ENCODE results near the gene TMCC3.
A peak's percentile ranks its signal among the peaks of the same experiment; 100 is the strongest.
"Not testable (repeated sequence)": the region's sequence is repeated elsewhere in the genome, so short reads cannot be mapped to it uniquely, and the experiment has no call there.

The TMCC3 gene

GRCh38 chr12:94561943-94562411, 88.4 kb downstream of the TMCC3 start:
- DNase-seq, result peak; percentile 70

DNA sequence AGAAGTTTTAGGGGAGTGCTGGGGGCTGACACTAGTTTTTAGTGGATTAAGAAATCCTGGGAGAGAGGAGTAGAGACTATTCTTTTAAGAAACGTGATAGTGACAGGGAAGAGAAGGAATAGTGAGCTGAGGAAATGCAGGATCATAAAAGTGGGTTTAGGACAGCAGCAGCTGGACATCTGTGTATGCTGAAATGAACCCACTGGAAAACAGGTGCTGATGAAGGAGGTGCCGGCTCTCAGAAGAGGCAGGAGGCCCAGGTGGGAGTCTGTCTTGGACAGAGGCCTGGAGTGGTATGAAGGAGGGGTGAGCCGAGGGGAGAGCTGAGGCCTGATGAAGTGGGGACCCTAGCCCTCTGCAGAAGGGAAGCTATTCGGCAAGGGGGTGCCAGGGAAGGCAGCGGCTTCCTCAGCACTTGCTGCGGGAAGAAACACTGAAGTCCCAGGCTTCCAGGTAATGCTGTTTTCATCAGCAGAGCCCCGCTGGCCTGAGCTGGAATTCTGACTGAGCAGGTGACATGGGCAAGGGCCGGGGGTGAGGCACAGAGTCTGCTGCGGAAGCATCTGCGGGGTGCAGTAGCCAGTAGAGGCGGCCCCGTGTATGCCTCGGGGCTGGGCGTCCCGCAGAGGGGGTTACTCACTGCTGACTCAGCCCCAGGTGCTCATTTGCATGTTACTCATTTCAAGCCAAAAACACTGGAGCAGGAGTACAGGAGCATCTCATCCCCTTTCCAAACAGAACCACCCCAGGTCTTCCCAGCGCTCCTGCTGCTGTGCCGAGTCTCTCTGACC, 89.7 kb downstream of the TMCC3 start:
- peak; percentile 32 for DNase-seq

DNA sequence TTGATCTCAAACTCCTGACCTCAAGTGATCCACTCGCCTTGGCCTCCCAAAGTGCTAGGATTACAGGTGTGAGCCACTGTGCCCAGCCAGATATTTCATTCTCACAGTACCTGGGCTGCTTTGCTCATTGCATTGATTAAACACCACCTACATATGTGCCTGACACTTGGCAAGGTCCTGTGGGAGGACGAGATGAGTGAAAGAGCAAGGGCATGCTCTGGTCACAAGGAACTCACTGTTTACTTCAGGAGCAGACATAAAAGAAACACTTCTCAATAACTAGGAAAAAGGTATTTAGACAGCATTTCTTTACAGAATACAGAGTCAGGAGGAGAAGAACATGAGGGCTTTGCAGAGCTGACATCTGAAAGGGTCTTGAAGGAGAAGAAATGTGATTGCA, 91.7 kb downstream of the TMCC3 start:
- DNase-seq, result no peak

- no peak for DNase-seq
Measured at GRCh38 chr12:94557746-94558295, 92.5 kb downstream of the TMCC3 start.

GRCh38 chr12:94555687-94556086, 94.7 kb downstream of the TMCC3 start:
- no peak for DNase-seq

DNA sequence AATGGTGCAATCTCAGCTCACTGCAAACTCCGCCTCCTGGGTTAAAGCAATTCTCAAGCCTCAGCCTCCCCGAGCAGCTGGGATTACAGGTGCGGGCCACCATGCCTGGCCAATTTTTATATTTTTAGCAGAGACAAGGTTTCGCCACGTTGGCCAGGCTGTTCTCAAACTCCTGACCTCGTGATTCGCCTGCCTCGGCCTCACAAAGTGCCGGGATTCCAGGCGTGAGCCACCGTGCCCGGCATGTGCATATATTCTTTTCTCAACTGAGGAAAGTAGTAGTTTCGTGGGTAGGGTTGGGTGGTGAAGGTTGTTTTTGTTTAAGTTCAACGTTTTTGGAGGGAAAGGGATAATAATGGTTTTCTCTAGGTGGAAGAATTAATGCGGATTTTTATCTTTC, 96.5 kb downstream of the TMCC3 start:
- no peak for DNase-seq

DNA sequence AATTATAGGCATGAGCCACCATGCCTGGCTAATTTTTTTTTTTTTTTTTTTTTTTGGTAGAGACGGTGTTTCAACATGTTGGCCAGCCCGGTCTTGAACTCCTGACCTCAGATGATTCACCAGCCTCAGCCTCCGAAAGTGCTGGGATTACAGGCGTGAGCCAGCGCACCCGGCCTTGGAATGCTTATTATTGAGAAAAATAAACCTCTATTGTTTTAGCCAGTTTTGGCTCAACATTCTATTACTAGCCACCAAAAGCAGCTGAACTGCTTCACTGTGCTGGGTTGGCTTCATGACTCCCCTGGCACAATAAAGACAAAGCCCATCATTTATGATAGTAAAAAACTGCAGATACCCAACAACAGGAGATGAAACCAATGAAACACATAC, 97.2 kb downstream of the TMCC3 start:
- no peak for DNase-seq

- no peak for DNase-seq
Measured at GRCh38 chr12:94551810-94552209, 98.5 kb downstream of the TMCC3 start.

- DNase-seq, result no peak
Measured at GRCh38 chr12:94550964-94551363, 99.4 kb downstream of the TMCC3 start.

- not testable (repeated sequence) for DNase-seq
Measured at GRCh38 chr12:94548833-94549232, 101.5 kb downstream of the TMCC3 start.

DNA sequence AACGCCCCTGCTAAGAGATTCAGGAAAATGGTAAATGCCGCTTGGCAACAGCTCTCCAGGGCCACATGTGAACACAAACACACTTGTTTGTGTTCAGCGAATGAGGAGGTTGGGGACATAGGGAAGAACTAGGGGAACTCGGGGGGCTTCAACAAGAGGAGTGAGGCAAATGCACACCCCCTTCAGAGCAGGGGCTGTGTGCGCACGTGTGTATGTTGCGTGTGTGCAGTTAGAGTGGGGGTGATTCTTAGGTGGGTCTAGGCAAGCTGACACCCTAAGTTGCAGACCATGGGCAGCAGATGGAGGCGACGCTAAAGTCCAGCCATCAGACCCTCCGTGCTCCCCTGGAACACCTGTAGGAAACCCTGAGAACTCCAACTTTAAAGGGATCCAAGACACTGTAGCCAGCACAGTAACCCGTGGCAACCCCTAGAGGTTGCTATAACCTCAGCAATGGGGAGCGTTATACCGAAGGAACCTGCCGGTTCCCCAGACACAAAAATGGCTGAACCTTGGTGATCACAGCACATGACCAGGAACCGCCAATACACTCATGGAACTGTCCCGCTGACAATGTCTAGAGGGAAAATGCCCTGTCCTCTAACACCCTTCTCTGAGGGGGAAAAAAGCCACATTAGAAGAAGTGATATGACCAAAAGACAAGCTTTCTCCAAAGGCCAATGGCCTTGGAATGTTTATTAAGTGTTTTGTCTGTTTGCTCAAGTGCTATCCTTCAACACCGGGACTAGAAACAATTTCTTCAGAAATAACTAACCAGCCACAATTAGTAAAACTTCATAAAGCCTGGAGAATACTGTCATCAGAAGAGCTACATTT, 104.2 kb downstream of the TMCC3 start:
- DNase-seq, result peak; percentile 64

DNA sequence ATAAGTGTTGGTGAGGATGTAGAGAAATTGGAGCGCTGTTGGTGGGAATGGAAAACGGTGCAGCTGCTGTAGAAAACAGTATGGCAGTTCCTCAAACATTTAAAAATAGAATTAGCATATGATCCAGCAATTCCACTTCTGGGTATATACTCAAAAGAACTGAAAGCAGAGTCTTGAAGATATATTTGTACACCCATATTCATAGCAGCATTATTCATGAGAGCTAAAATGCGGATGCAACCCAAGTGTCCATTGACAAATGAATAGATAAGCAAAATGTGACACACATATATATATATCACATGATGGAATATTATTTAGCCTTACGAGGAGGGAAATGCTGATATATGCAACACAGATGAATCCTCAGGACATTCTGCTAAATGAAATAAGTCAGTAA, 106.0 kb downstream of the TMCC3 start:
- no peak for DNase-seq

GRCh38 chr12:94538318-94538717, 112.0 kb downstream of the TMCC3 start:
- no peak for DNase-seq

DNA sequence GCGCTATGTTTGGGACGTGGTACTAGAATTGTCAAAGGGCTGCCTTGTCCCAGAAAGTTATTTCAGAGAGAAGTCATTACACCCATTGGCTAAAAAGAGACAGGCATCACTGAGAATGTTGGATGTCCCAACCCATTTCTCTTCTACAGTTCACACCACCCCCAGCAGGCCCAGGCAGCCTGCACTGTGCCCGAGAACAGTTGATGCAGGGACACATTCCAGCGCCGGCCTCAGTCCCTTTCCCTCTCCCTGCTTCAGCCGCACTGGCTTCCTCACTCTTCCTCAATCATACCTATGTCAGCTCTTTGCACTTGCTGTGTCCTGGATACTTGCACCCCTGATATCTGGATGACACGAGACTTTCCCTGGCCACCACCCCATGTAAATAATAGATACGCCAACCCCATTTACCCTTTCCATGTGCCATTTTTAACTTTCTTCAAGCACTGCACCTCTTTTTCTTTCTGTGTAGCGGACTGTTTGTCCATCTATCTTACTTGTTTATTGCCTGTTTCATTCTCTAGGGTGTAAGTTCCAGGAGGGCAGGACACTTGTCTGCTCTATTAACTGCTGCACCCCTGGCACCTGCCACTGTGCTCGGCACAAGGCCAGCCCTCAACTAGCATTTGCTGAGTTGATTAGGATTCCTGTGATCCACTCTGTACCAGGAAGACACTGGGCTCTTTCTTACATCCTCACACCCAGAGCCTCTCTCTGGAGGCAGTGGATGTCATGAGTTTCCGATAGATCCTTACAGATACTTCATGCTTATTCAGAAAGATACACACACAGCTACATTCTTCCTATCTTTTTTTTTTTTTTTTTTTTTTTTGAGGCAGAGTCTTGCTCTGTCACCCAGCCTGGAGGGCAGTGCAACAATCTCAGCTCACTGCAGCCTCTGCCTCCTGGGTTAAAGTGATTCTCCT, 114.1 kb downstream of the TMCC3 start:
- no peak for DNase-seq

- no peak for DNase-seq
Measured at GRCh38 chr12:94535510-94535921, 114.8 kb downstream of the TMCC3 start.

GRCh38 chr12:94534774-94535509, 115.4 kb downstream of the TMCC3 start:
- DNase-seq, result peak; percentile 92

- DNase-seq, result no peak
Measured at GRCh38 chr12:94534278-94534677, 116.1 kb downstream of the TMCC3 start.

DNA sequence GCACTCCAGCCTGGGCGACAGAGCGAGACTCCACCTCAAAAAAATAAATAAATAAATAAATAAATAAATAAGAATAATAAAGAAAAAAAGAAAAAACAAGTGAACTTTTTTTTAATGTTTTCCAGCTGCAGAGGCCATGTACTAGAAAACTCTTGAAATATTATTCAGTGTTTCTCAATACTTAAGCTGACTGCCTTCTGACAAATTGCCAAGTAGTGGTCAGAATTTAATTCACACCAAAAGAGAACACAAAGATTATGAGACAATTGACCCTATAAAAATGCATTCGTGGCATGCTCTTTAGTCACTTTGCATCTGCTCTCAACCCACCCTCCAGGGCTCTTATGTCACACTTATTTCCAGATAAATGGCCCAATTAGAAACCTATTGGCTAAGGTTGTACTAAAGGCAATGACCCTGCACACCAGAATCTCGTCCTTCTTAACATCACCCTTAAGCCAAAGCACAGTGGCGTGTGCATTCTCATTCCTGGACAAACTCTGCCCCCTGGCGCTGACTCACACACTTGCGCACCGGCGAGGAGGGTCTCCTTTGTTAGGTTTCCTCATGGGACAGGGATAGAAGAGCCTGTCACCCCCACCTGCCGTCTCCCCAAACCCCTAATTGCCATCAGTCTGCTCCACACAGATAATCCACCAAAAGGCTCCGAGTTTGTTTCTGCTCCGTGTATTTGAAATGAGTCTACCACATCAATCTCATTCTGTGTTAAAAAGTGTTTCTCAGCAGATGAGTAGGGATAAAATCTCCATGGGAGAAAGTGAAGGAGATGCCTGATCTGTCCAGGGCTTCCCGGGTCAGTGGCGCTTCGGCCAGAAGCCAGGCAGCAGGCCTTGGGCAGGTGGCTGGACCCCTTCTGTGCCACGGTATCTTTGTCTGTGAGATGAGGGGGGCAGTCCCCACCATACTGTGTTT, 117.6 kb downstream of the TMCC3 start:
- peak; percentile 90 for DNase-seq

GRCh38 chr12:94531196-94531720, 119.1 kb downstream of the TMCC3 start:
- no peak for DNase-seq

GRCh38 chr12:94525951-94526350, 124.4 kb downstream of the TMCC3 start:
- no peak for DNase-seq

Data from retina (tissue), 1 donor.